Measurements from ENCODE around the gene TPM2. TPM values are rescaled to one million over a fixed set of nuclear protein-coding genes. Genes with fewer than 3 reads are reported as not detected.
A peak's percentile ranks its signal among the peaks of the same experiment; 100 is the strongest.

Gene TPM2
- total RNA-seq, 1 donor from 2014 or later, result 174 TPM

DNA sequence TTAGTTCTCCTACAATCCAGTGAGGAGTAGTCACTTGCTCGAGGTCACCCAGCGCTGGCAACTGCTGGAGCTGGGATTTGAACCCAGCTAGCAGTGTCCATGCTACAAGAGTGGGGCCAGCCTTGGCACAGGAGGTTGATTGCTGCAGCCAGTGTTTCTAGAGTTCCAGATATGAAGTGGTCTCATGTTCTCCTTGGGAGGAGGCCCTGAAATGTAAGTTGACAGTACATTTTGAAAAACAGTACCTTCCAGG, 30.8 kb downstream of the TPM2 start:
- Histone ChIP-seq H3K27ac (no peak overlapping the region), H2AFZ (replicated peaks) (no peak overlapping the region), H3K27me3 (peaks cover 15% of the 10 kb centered on the region), H3K36me3 (no peaks in the 10 kb centered on the region), H3K4me2 (peak overlapping the region; percentile 82), H3K9ac (peak overlapping the region; percentile 78), H3K4me1 (peaks cover 7% of the 10 kb centered on the region), H3K4me3 (peak overlapping the region; percentile 75), H3F3A (ENCODE audit: low read depth) (peaks cover 52% of the 10 kb centered on the region), H4K20me1 (ENCODE audit: low read depth) (peaks cover 10% of the 10 kb centered on the region), H3K79me2 (ENCODE audit: low read depth) (peaks cover 18% of the 10 kb centered on the region), H3K9me3 (ENCODE audit: low read depth) (no peaks in the 10 kb centered on the region)
- H3K9me3 Mint-ChIP-seq, result peaks cover 3% of the 10 kb centered on the region
- peak overlapping the region; percentile 91 for H3K4me3 Mint-ChIP-seq
- H3K36me3 Mint-ChIP-seq, result peaks cover 29% of the 10 kb centered on the region
- H3K27ac Mint-ChIP-seq, result no peak overlapping the region
- no peak for TF ChIP-seq EZH2phosphoT487 (IDR thresholded peaks at IDR 0.05)
- no peak for TF ChIP-seq EZH2 (IDR thresholded peaks at IDR 0.05)
- TF ChIP-seq, protein P1, sequence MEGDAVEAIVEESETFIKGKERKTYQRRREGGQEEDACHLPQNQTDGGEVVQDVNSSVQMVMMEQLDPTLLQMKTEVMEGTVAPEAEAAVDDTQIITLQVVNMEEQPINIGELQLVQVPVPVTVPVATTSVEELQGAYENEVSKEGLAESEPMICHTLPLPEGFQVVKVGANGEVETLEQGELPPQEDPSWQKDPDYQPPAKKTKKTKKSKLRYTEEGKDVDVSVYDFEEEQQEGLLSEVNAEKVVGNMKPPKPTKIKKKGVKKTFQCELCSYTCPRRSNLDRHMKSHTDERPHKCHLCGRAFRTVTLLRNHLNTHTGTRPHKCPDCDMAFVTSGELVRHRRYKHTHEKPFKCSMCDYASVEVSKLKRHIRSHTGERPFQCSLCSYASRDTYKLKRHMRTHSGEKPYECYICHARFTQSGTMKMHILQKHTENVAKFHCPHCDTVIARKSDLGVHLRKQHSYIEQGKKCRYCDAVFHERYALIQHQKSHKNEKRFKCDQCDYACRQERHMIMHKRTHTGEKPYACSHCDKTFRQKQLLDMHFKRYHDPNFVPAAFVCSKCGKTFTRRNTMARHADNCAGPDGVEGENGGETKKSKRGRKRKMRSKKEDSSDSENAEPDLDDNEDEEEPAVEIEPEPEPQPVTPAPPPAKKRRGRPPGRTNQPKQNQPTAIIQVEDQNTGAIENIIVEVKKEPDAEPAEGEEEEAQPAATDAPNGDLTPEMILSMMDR (IDR thresholded peaks at IDR 0.05), result no peak
- peaks cover 17% of the 10 kb centered on the region for H3K27me3 Mint-ChIP-seq (ENCODE audit: insufficient read depth, low read depth)
- DNase-seq (ENCODE audit: low spot score), result no peak
- peaks cover 56% of the 10 kb centered on the region for H3K4me1 Mint-ChIP-seq

DNA sequence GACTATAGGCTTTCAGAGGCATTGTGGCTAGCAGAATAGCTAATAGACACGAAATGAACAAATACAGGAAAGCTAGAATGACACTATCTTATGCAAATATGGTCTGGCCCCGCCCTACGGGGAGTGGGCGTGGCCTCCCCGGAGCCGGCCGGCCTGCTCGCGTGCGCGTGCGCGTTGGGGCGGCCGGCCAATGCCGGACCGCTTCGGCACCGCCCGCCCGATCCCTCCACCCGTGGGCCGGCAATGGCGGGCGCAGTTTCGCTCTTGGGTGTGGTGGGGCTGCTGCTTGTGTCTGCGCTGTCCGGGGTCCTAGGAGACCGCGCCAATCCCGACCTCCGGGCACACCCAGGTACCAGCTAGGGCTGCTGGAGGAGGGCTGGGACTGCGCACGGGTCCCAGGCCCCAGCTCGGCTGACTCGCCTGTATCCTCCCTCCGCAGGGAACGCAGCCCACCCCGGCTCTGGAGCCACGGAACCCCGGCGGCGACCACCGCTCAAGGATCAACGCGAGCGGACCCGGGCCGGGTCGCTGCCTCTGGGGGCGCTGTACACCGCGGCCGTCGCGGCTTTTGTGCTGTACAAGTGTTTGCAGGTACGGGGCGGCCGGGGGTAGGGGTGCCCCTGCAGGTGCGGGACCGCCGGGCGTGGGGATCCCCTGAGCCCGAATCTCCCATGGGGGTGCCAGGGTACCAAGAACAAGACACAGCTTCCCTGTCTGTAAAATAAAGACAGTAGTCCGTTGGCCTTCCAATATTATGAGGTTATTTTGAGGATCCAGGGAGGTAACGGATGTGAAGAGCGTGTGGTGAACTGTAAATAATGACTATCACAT, 31.4 kb downstream of the TPM2 start, which contains the start of gene CCDC107:
CCDC107 (plus strand) TSS at position 156 of the 831 bp plus-strand sequence; CDS start at position 244, 88 bp downstream.
- DNase-seq (ENCODE audit: low spot score), result peak; percentile 94
- Histone ChIP-seq H3K9ac (peak within 1 kb of the TSS; percentile 78), H3F3A (ENCODE audit: low read depth) (peaks cover 49% of the 10 kb centered on the region), H3K27me3 (peaks cover 15% of the 10 kb centered on the region), H3K27ac (peak within 1 kb of the TSS; percentile 97), H3K4me3 (peak within 1 kb of the TSS; percentile 75), H3K4me2 (peak within 1 kb of the TSS; percentile 82), H3K9me3 (ENCODE audit: low read depth) (no peaks in the 10 kb centered on the region), H4K20me1 (ENCODE audit: low read depth) (peaks cover 10% of the 10 kb centered on the region), H3K36me3 (no peaks in the 10 kb centered on the region), H3K4me1 (peaks cover 2% of the 10 kb centered on the region), H3K79me2 (ENCODE audit: low read depth) (peaks cover 13% of the 10 kb centered on the region), H2AFZ (replicated peaks) (peak within 1 kb of the TSS; percentile 60)
- TF ChIP-seq EZH2phosphoT487 (IDR thresholded peaks at IDR 0.05), result no peak
- TF ChIP-seq, protein P1 (IDR thresholded peaks at IDR 0.05), result peak; percentile 79
- H3K27me3 Mint-ChIP-seq (ENCODE audit: insufficient read depth, low read depth), result peaks cover 15% of the 10 kb centered on the region
- H3K9me3 Mint-ChIP-seq, result peaks cover 3% of the 10 kb centered on the region
- H3K4me3 Mint-ChIP-seq, result peak within 1 kb of the TSS; percentile 91
- peak within 1 kb of the TSS; percentile 100 for H3K27ac Mint-ChIP-seq
- H3K4me1 Mint-ChIP-seq, result peaks cover 51% of the 10 kb centered on the region
- H3K36me3 Mint-ChIP-seq, result peaks cover 28% of the 10 kb centered on the region

DNA sequence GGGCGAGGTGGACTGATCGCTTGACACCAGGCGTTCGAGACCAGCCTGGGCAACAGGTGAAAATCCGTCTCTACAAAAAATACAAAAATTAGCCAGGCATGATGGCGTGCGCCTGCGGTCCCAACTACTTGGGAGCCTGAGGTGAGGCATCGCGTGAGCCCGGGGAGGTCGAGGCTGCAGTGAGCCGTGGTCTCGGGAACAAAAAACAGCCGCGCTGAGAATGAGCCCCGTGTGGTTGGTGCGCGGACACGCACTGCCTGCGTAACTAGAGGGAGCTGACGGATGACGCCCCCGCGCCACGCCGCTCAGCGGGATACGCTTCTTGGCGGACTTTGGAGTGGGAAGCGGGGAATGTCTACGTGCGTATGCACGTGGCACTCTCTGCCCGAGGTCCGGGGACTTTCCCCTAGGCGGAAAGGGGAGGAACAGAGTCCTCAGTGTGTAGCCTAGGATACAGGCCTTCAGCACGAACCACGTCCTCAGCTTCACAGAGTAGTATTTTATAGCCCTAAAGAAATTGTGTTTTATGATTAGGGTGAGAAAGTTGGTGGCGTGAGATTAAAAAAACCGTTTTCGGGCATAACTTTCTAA, 32.1 kb downstream of the TPM2 start, which contains the start of gene RMRP:
RMRP (minus strand) TSS at position 474 of the 591 bp plus-strand sequence.
- Mint-ChIP-seq H3K36me3 (peaks cover 27% of the 10 kb centered on the region), H3K9me3 (peaks cover 3% of the 10 kb centered on the region), H3K4me3 (peak within 1 kb of the TSS; percentile 91), H3K27ac (peak within 1 kb of the TSS; percentile 100), H3K27me3 (ENCODE audit: insufficient read depth, low read depth) (peaks cover 15% of the 10 kb centered on the region), H3K4me1 (peaks cover 45% of the 10 kb centered on the region)
- Histone ChIP-seq H3K9ac (peak within 1 kb of the TSS; percentile 78), H3F3A (ENCODE audit: low read depth) (peaks cover 48% of the 10 kb centered on the region), H3K79me2 (ENCODE audit: low read depth) (peaks cover 8% of the 10 kb centered on the region), H3K36me3 (no peaks in the 10 kb centered on the region), H4K20me1 (ENCODE audit: low read depth) (peaks cover 10% of the 10 kb centered on the region), H3K9me3 (ENCODE audit: low read depth) (no peaks in the 10 kb centered on the region), H2AFZ (replicated peaks) (peak within 1 kb of the TSS; percentile 60), H3K4me2 (peak within 1 kb of the TSS; percentile 82), H3K4me1 (no peaks in the 10 kb centered on the region), H3K27ac (peak within 1 kb of the TSS; percentile 97), H3K27me3 (peaks cover 15% of the 10 kb centered on the region), H3K4me3 (peak within 1 kb of the TSS; percentile 75)
- DNase-seq (ENCODE audit: low spot score), result peak; percentile 98
- TF ChIP-seq, protein P1 (IDR thresholded peaks at IDR 0.05), result peak; percentile 30
- TF ChIP-seq EZH2 (IDR thresholded peaks at IDR 0.05), result no peak

Measured in neural progenitor cell (in vitro differentiated cells).